HG03378 (cell line): ENCODE measurements around the gene ZBBX.

Experiments used
- ATAC-seq: cut with Tn5 transposase; IDR thresholded peaks from one replicate; pipeline ENCODE4 v1.9.1; 2021; ENCODE audit warnings: mild to moderate bottlenecking, moderate library complexity; ENCODE audit not compliant: unreplicated experiment

ZBBX gene

GRCh38 chr3:167318996-167319615, 61.0 kb downstream of the ZBBX start:
- no peak for ATAC-seq

- ATAC-seq: no peak
Measured at GRCh38 chr3:167318306-167318705, 61.8 kb downstream of the ZBBX start.

- ATAC-seq: no peak
Measured at GRCh38 chr3:167306319-167306718, 73.8 kb downstream of the ZBBX start.

GRCh38 chr3:167305340-167305890, 74.7 kb downstream of the ZBBX start:
- ATAC-seq: no peak

GRCh38 chr3:167304077-167304476, 76.0 kb downstream of the ZBBX start:
- ATAC-seq: no peak

GRCh38 chr3:167302678-167303077, 77.4 kb downstream of the ZBBX start:
- no peak for ATAC-seq

- ATAC-seq: no peak
Measured at GRCh38 chr3:167300207-167300606, 79.9 kb downstream of the ZBBX start.

- no peak for ATAC-seq
Measured at GRCh38 chr3:167289435-167289834, 90.7 kb downstream of the ZBBX start.

- no peak for ATAC-seq
Measured at GRCh38 chr3:167288737-167289136, 91.4 kb downstream of the ZBBX start.

GRCh38 chr3:167287308-167287707, 92.8 kb downstream of the ZBBX start:
- no peak for ATAC-seq

- ATAC-seq: no peak
Measured at GRCh38 chr3:167274141-167274874, 105.8 kb downstream of the ZBBX start.

- ATAC-seq: no peak
Measured at GRCh38 chr3:167253037-167253436, 127.1 kb downstream of the ZBBX start.

- ATAC-seq: no peak
Measured at GRCh38 chr3:167251678-167252077, 128.4 kb downstream of the ZBBX start.

GRCh38 chr3:167246252-167246651, 133.8 kb downstream of the ZBBX start:
- no peak for ATAC-seq

- no peak for ATAC-seq
Measured at GRCh38 chr3:167241048-167241845, 138.8 kb downstream of the ZBBX start.

- ATAC-seq: no peak
Measured at GRCh38 chr3:167228135-167228534, 152.0 kb downstream of the ZBBX start.

GRCh38 chr3:167225821-167226220, 154.3 kb downstream of the ZBBX start:
- no peak for ATAC-seq

GRCh38 chr3:167209011-167209410, 171.1 kb downstream of the ZBBX start:
- ATAC-seq: no peak

GRCh38 chr3:167203062-167203461, 177.0 kb downstream of the ZBBX start:
- no peak for ATAC-seq

GRCh38 chr3:167198949-167199600, 181.0 kb downstream of the ZBBX start:
- no peak for ATAC-seq
